Small intestine (tissue), 7 donors: ENCODE measurements around the gene EYS. TPM values are rescaled to one million over a fixed set of nuclear protein-coding genes. Genes with fewer than 3 reads are reported as not detected.

ENCODE experiments used
- DNase-seq, 2 donors: peaks; one replicate each; pipeline versions ENCODE4 v3.0.0 to v3.0.0-alpha.2; 2013
- FAIRE-seq: peaks from 2 replicates; lab custom pipeline; 2012; peaks lifted over from hg19 to GRCh38; lab: Jason Lieb, UNC
- H3K27ac ChIP-seq, 3 donors: one replicate each; pipeline ENCODE4 v1.5.1; 2013; ENCODE audit warnings: low read length in 2 of 3, mild to moderate bottlenecking in 2 of 3, control low read depth in 1 of 3, inconsistent platforms in 1 of 3, low read depth in 1 of 3, moderate library complexity in 1 of 3
- H3K27me3 ChIP-seq, 3 donors: one replicate each; pipeline ENCODE4 v1.6.1; 2013; ENCODE audit warnings: low read length in 3 of 3, inconsistent platforms in 1 of 3; ENCODE audit not compliant: control insufficient read depth in 3 of 3, insufficient read depth in 3 of 3
- H3K36me3 ChIP-seq, 3 donors: one replicate each; pipeline ENCODE4 v1.6.1; 2013; ENCODE audit warnings: low read length in 3 of 3, inconsistent platforms in 1 of 3, low read depth in 1 of 3, mild to moderate bottlenecking in 1 of 3, moderate library complexity in 1 of 3; ENCODE audit not compliant: control insufficient read depth in 3 of 3, insufficient read depth in 2 of 3
- H3K4me1 ChIP-seq, 3 donors: one replicate each; pipeline ENCODE4 v1.6.1; 2013; ENCODE audit warnings: low read length in 2 of 3, inconsistent platforms in 1 of 3, low read depth in 1 of 3, mild to moderate bottlenecking in 1 of 3, moderate library complexity in 1 of 3; ENCODE audit not compliant: control insufficient read depth in 3 of 3, insufficient read depth in 2 of 3
- H3K4me3 ChIP-seq, 3 donors: one replicate each; pipeline ENCODE4 v1.5.1; 2013; ENCODE audit warnings: low read length in 3 of 3, control low read depth in 1 of 3, inconsistent platforms in 1 of 3, low read depth in 1 of 3, mild to moderate bottlenecking in 1 of 3, moderate library complexity in 1 of 3
- H3K9me3 ChIP-seq, 2 donors: one replicate each; pipeline ENCODE4 v1.6.1; 2013; ENCODE audit warnings: low read depth in 1 of 2, low read length in 1 of 2; ENCODE audit not compliant: control insufficient read depth in 2 of 2, insufficient read depth in 1 of 2
- WGBS, 3 donors: extraction: QIAGEN DNeasy Blood & Tissue Kit; methylation state at CpG; one replicate each; pipeline ENCODE4 v1.1.7; 2013; 5-methylcytosine and 5-hydroxymethylcytosine counted together
- polyA plus RNA-seq, 4 donors: library from polyadenylated mRNA; stranded (reverse) in 3 of 4; unstranded in 1 of 4; fragments of 200-250 nt in 3 of 4; fragments of 120-200 nt in 1 of 4; gene quantifications; one replicate each; pipeline versions ENCODE4 v1.2.1 to v1.2.3, GENCODE V29; 2013
- donor health status: healthy with polysubstance abuse.
- donor health status: control.
- donor health status: control.
- donor health status: Bipolar disorder and iron deficiency.
- donor health status: healthy.

The EYS gene
- polyA plus RNA-seq, 4 donors: 0.78 TPM; not detected in 3

DNA sequence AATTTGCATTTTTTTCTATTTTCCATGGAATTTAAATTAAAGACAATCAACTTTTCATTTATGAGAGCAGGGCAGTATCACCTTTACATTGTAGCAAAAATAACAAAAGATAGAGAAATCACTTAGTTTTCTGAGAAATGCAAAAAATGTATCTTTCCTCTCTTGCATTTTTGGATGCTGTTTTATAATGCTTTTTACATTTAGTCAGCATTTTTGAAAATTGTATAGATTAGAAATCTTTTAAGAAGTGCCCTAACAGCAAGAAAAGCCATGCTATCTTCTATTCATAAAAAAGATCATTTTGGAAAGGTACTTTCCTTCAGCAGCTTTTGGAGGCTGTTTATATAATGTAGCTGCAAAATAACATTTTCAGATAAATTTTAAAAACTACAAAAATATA is 421.8 kb downstream of the EYS start:
- no peaks in the 10 kb centered on the region for H3K36me3 ChIP-seq
- no peak overlapping the region for H3K27ac ChIP-seq
- no peaks in the 10 kb centered on the region for H3K27me3 ChIP-seq
- no peak overlapping the region for H3K4me3 ChIP-seq
- no peak for FAIRE-seq
- H3K4me1 ChIP-seq: no peaks in the 10 kb centered on the region
- H3K9me3 ChIP-seq: no peaks in the 10 kb centered on the region
- no peak for DNase-seq

- Histone ChIP-seq H3K36me3 (no peaks in the 10 kb centered on the region), H3K4me3 (no peak overlapping the region), H3K27me3 (no peaks in the 10 kb centered on the region), H3K9me3 (no peaks in the 10 kb centered on the region), H3K27ac (no peak overlapping the region), H3K4me1 (no peaks in the 10 kb centered on the region)
- DNase-seq (no peak), FAIRE-seq (no peak)
- WGBS, 3 donors: 76 to 86% (median 85%) methylated on average over 3 of the region's 3 CpGs
Measured at GRCh38 chr6:65280060-65280459, 427.0 kb downstream of the EYS start.

DNA sequence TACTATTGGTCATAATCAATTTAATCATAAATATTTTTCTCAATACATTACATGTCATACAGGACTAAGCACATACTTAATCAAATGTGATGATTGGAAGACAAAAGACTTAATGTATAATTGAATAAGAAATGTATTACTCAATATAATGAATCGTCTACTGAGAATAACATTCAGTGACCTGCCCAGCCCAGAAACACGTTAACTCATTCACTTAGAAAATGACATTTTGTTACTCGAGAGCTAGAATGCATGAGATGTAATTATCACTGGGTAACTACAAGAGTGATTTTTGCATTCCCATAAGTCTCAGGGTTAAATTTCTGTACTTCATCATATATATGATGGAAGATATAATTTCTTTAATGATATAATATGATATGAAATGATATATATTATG is 444.8 kb downstream of the EYS start:
- DNase-seq (no peak), FAIRE-seq (no peak)
- no peaks in the 10 kb centered on the region for H3K36me3 ChIP-seq
- H3K4me1 ChIP-seq: no peaks in the 10 kb centered on the region
- no peaks in the 10 kb centered on the region for H3K27me3 ChIP-seq
- H3K27ac ChIP-seq: no peak overlapping the region
- H3K4me3 ChIP-seq: no peak overlapping the region
- peaks cover 0 to 1% of the 10 kb centered on the region in 2 donors for H3K9me3 ChIP-seq
- 81 to 85% (median 83%) methylated on average over 3 of the region's 3 CpGs for WGBS, 3 donors

DNA sequence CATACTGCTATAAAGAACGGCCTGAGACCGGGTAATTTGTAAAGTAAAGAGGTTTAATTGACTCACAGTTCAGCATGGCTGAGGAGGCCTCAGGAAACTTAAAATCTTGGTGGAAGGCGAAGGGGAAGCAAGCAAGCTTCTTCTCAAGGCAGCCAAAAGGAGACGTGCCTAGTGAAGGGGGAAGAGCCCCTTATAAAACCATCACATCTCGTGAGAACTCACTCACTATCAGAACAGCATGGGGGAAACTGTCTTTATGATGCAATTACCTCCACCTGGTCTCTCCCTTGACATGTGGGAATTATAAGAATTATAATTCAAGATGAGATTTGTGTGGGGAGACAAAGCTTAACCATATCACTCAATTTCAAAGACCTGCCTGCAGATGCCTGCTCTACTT is 447.0 kb downstream of the EYS start:
- Histone ChIP-seq H3K9me3 (peaks cover 0 to 1% of the 10 kb centered on the region in 2 donors), H3K27ac (no peak overlapping the region), H3K4me1 (no peaks in the 10 kb centered on the region), H3K4me3 (no peak overlapping the region), H3K27me3 (no peaks in the 10 kb centered on the region), H3K36me3 (no peaks in the 10 kb centered on the region)
- DNase-seq (no peak), FAIRE-seq (no peak)
- WGBS, 3 donors: 67 to 79% (median 79%) methylated on average over 5 of the region's 5 CpGs

GRCh38 chr6:65259059-65259458 is 448.0 kb downstream of the EYS start:
- no peak for DNase-seq
- no peaks in the 10 kb centered on the region for H3K27me3 ChIP-seq
- WGBS, 3 donors: 87 to 88% (median 87%) methylated on average over 1 of the region's 1 CpG
- no peaks in the 10 kb centered on the region for H3K36me3 ChIP-seq
- H3K4me3 ChIP-seq: no peak overlapping the region
- peaks cover 0 to 1% of the 10 kb centered on the region in 2 donors for H3K9me3 ChIP-seq
- no peaks in the 10 kb centered on the region for H3K4me1 ChIP-seq
- no peak for FAIRE-seq
- no peak overlapping the region for H3K27ac ChIP-seq

GRCh38 chr6:65253041-65253440 is 454.0 kb downstream of the EYS start:
- Histone ChIP-seq H3K4me3 (no peak overlapping the region), H3K9me3 (no peaks in the 10 kb centered on the region), H3K4me1 (no peaks in the 10 kb centered on the region), H3K27ac (no peak overlapping the region), H3K36me3 (no peaks in the 10 kb centered on the region), H3K27me3 (no peaks in the 10 kb centered on the region)
- WGBS, 3 donors: 76 to 83% (median 79%) methylated on average over 1 of the region's 1 CpG
- FAIRE-seq (no peak), DNase-seq (no peak)

- Histone ChIP-seq H3K4me3 (no peak overlapping the region), H3K9me3 (no peaks in the 10 kb centered on the region), H3K27ac (no peak overlapping the region), H3K36me3 (no peaks in the 10 kb centered on the region), H3K27me3 (no peaks in the 10 kb centered on the region), H3K4me1 (no peaks in the 10 kb centered on the region)
- DNase-seq (no peak), FAIRE-seq (no peak)
Measured at GRCh38 chr6:65248101-65248610, 458.9 kb downstream of the EYS start.

DNA sequence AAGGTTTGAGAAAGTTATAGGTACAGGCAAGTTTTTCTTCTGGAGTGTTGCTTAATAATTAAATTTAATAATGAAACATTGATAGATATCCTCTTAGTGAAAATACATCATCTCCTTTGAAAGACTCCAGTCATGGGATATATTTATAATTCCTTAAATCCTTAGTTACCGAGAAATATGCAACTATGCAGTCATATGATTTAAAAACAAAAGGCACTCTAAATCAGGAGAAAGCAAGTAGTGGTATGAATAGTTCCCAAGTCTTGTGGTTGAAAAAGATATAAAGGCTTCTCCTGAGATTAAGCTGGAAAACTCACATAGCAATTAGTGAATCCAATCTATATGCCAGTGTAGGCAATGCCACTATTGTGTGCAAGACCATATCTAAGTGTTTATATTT is 475.4 kb downstream of the EYS start:
- DNase-seq (no peak), FAIRE-seq (no peak)
- 66 to 88% (median 67%) methylated on average over 1 of the region's 1 CpG for WGBS, 3 donors
- Histone ChIP-seq H3K4me1 (no peaks in the 10 kb centered on the region), H3K27ac (no peak overlapping the region), H3K9me3 (no peaks in the 10 kb centered on the region), H3K27me3 (no peaks in the 10 kb centered on the region), H3K36me3 (no peaks in the 10 kb centered on the region), H3K4me3 (no peak overlapping the region)

GRCh38 chr6:65229825-65230224 is 477.2 kb downstream of the EYS start:
- FAIRE-seq (no peak), DNase-seq (peak in 1 of 2 donors; percentile 1)
- H3K36me3 ChIP-seq: no peaks in the 10 kb centered on the region
- no peak overlapping the region for H3K27ac ChIP-seq
- H3K27me3 ChIP-seq: no peaks in the 10 kb centered on the region
- no peaks in the 10 kb centered on the region for H3K4me1 ChIP-seq
- no peak overlapping the region for H3K4me3 ChIP-seq
- 16 to 48% (median 33%) methylated on average over 1 of the region's 1 CpG for WGBS, 3 donors
- H3K9me3 ChIP-seq: no peaks in the 10 kb centered on the region
